ENCODE data around the gene SCYGR1.
"Not testable (repeated sequence)": the region's sequence is repeated elsewhere in the genome, so short reads cannot be mapped to it uniquely, and the experiment has no call there.

Gene SCYGR1

GRCh38 chr2:227387583-227387982 lies at the start of gene SCYGR1:
TSS of gene SCYGR1 (minus strand) at chr2:227387949. CDS start at chr2:227387949, 0 bp downstream.
- not testable (repeated sequence) for DNase-seq

DNA sequence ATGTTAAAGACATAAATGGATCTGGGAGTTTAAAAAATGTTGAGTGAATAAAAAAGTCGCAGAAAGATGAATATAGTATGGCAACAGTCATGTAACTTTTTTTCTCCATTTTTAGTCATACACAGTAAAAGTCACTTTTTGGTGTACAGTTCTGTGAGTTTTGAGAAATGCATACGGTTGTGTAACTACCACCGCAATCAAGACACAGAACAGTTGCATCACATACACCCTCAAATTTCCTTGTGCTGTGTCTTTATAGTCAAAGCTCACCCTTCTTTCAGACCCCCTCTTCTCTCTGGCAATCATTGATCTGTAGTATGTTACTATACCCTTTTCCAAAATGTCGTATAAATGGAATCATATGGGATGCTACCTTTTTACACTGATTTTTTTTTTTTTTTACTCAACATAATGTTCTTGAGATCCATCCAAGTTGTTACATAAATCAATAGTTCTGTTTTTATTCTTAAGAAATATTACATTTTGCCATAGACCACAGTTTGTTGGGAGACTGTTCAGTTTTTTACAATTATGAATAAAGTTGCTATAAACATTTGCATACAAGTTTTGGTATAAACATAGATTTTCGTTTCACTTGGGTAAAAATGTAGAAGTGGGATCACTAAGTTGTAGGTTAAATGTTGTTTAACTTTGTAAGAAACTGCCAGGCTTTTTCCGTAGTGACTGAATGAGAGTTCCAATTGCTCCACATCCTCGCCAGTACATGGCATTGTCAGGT lies 48.9 kb upstream of the SCYGR1 start:
- DNase-seq = no peak

- no peak for DNase-seq
Measured at GRCh38 chr2:227433171-227433570, 45.4 kb upstream of the SCYGR1 start.

DNA sequence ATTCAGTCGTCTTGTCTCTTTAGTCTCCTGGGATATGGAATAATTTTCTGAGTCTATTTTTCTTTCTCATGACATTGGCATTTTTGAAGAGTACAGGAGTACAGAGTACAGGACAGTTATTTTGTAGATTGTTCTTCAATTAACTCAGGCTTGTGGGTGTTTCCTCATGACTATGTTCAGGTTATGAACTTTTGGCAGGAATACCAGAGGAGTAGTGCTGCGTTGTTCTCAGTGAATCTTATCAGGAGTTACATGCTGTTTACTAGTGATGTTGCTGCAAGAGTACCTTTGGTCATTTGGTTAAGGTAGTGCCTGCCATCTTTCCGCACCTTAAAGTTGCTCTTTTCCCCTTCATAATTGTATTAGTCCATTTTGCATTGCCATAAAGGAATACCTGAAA lies 42.9 kb upstream of the SCYGR1 start:
- DNase-seq = no peak

- DNase-seq = no peak
Measured at GRCh38 chr2:227428731-227429285, 41.1 kb upstream of the SCYGR1 start.

DNA sequence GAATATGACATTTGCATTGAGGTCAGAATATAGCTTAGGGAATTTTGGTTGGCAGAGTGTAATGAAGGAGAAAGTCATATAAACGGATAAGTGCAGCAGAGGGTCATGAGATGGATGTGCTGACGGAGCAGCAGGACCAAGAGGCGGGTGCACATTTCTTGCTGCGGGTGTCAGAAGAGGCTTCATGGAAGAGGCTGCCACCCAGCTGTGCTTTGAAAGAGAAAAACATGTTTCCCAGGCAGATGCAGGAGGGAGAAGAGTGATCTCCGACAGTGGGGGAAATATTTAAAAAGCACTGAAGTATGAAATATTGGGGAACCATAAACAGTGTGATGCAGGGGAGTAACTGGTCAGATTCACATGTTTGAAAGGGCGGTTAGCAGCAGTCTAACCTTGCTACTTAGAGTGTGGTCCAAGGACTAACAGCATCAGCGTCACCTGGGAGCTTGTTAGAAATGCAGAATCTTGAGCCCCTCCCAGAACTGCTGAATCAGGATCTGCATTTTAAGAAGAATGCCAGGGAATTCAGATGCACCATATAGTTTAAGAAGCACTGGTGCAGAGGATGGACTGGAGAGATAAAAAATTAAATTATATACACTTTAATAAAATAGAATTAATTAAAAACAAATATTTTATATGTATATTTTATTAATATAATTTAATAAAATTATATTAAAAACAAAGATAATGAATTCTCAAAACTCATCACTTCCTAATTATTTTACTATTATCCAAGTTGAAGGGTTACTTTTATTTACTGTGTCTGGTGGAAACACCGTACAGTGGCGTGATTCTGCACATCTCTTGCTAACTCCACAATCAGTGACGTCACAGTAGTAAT lies 36.1 kb upstream of the SCYGR1 start:
- DNase-seq = peak; percentile 3

DNA sequence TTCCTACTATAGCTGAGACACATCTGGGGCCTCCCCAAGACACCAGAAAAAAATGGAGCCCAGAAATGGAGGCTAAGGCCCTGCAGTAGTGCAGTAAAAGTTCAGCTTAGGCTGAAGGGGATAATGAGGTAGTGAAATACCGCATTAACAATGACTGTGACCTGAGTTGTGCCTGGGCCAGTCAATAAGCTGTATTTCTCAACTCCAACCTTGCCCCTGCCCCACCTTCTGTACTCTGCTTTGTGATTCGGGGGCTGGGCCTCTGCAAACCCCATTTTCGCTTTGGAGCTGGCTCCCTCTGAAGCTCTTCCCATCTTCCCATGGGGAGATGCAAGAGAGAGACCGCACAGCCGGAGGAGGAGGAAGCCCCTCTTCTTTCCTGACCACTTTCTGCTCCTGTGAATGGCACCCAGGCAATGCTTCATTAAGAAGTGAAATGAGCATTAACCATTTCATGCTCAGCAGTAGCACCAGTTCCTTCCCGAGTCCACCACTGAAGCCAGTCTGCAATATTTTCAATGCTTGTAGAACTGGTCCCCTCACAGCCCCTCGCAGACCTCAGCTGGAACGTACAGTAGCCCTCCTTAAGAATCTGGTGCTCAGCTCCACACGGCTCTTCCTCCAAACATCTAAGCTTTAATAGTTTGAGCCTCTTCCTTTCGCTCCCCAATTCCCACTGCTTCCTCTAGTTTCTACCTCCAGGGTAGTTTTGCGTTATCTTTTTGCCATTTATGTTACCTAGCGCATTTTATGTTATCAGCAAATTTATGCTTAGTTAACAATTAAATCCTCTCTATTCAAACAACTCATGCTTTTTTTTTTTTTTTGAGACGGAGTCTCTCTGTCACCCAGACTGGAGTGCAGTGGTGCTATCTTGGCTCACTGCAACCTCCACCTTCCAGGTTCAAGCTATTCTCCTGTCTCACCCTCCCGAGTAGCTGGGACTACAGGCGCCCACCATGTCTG lies 32.6 kb upstream of the SCYGR1 start:
- no peak for DNase-seq

- DNase-seq = no peak
Measured at GRCh38 chr2:227416701-227417100, 29.0 kb upstream of the SCYGR1 start.

GRCh38 chr2:227415538-227416424 lies 28.0 kb upstream of the SCYGR1 start:
- no peak for DNase-seq

DNA sequence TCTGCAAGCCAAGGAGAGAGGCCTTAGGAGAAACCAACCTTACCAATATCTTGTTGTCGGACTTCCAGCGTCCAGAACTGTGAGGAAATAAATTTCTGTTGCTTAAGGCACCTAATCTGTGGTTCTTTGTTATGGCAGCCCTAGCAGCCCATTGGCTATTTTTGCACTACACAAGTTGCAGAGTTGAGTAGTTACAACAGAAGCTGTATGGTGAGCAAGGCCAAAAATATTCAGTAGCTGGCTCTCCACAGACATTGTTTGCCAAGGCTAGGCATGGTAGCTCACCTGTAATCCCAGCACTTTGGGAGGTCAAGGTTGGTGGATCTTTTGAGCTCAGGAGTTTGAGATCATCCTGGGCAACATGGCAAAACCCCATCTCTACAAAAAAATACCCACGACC lies 27.1 kb upstream of the SCYGR1 start:
- no peak for DNase-seq

DNA sequence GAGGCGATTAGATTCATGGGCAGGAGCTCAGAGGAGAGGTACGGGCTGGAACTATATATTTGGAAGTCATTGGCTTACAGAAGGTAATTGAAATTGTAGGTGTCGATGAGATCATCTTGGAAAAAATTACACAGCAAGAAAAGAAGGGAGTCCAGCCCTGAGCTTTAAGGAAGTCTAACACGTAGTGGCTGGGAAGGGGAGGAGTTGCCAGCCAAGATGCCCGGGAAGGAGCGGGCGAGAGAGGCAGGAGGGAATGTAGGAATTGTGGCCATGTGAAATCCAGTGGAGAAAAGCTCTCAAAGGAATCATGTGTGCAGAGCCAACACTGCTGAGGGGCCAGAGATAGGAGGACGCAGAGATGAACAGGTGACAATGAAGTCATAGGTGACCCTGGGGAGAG lies 25.6 kb upstream of the SCYGR1 start:
- DNase-seq = no peak

DNA sequence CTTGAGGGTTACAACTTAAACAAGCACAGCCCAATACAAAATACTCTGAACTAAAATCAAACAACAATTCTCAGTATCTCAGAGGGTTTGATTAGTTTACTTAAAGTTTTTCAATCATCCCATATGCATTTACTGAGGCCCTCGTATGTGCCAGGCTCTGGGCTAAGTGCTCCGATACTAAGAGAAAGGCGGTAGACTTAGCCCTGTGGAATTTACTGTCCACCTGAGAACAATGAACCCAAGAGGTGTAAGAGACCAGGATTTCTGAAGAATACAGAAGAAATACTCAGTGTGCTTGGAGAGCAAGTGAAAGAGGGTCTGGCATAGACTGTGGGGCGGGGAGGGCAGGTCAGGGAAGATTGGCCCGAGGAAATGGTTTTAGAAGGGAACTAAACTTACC lies 25.1 kb upstream of the SCYGR1 start:
- no peak for DNase-seq

DNA sequence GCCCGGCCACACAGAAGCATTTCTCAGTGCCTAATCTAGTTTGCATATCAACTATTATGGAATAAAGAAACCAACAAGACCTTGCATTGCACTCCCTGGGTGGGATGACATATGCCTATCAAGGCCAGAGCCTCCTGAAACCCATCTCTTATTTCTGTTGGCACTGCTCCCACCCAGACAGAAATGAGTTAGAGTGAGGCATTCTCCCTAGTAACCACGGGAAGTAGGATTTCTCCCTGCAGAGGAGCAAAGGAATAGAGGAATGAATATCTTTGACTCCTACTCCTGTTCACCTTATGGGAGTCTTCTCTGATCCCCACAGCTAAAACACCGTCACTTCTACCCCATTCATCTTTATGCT lies 24.2 kb upstream of the SCYGR1 start:
- no peak for DNase-seq

GRCh38 chr2:227411320-227411989 lies 23.7 kb upstream of the SCYGR1 start:
- DNase-seq = no peak

DNA sequence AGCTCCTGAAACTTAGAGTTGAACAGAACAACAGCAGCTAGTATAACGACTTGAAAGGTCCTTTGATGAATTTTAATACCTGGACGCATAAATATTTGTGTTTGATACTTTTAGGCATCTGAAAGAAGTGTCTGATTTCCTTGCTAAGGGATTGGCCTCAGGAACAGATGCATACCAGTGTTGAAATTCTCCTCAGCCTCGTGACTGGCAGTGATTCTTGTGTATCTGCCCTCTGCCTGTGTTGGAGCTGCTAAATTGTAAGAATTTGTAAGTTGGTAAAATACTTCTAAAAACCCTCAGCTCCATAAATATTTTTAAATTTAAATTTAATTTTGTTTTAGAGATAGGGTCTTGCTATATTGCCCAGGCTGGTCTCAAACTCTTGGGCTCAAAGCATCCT lies 22.4 kb upstream of the SCYGR1 start:
- DNase-seq = no peak

DNA sequence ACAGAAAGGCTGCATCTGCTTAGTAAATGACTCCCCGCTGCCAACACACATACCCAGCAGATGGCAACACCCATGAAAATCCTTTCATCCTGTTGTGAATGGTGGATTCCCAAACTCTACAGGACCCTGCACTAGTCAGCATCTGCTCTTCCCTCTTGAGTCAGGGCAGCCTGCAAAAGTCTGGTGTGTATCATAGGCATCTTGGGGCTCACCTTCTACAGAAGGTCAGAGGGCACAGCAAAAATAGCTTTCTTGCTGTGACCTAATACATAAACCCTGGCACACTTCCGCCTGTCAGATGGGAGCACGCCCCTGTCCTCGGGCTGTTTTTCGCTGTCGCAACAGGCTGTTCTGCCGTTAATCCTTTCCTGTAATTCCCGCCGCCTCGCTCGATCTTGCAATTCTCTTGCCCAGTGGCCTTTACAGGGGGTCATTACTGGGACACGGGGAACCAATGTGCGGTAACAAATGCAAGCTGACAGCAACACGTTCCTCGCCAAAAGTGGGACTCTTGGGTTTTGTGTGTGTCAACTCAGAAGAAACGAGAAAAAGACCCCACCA lies 19.9 kb upstream of the SCYGR1 start:
- DNase-seq = no peak

GRCh38 chr2:227406177-227407031 lies 18.7 kb upstream of the SCYGR1 start:
- DNase-seq = peak; percentile 86

- DNase-seq = no peak
Measured at GRCh38 chr2:227404585-227405271, 17.0 kb upstream of the SCYGR1 start.

DNA sequence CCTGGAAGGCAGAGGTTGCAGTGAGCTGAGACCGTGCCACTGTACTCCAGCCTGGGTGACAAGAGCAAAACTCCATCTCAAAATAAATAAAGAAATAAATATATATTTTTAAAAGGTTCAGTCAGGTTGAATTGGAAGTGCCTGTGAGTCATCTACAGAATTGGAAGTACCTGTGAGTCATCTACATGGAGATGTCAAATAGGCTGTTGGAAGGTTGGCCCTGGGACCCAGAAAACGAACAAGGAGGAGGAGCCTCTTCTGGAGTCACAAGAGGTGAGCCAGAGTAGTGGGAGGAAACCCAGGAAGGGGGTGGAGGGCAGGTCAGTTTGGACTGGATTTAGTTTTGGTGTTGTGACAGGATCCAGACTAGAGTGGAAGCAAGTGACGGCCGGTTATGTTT lies 15.2 kb upstream of the SCYGR1 start:
- DNase-seq = no peak
